ENCODE data around the gene DDX52.

GRCh38 chr17:37682007-37682406 is 38.8 kb upstream of the DDX52 start:
- TF ChIP-seq CTCF (IDR thresholded peaks at IDR 0.05) (no peak), POLR2A (IDR thresholded peaks at IDR 0.05) (no peak)
